ENCODE data around the gene CCL7.

- no peak for TF ChIP-seq SP1 (IDR thresholded peaks at IDR 0.05)
- no peak for TF ChIP-seq TARDBP (IDR thresholded peaks at IDR 0.05)
These were observed 26.4 kb upstream of the CCL7 start for GRCh38 chr17:34243364-34244320.

Data from HEK293T (cell line).